ENCODE results near the gene OR7A10.
"Not testable (repeated sequence)": the region's sequence is repeated elsewhere in the genome, so short reads cannot be mapped to it uniquely, and the experiment has no call there.

- TF ChIP-seq CTCF, EZH2 (IDR thresholded peaks at IDR 0.05): not testable (repeated sequence)
Measured at GRCh38 chr19:14792250-14792649, 56.5 kb downstream of the OR7A10 start.

All from neural progenitor cell (in vitro differentiated cells).